Upper lobe of left lung (tissue), 6 donors: ENCODE results near the gene PTGDR2. TPM values are rescaled to one million over a fixed set of nuclear protein-coding genes. Genes with fewer than 3 reads are reported as not detected.
A peak's percentile ranks its signal among the peaks of the same experiment; 100 is the strongest.

Source experiments
- ATAC-seq, 2 donors: fragments of 200-7000 bp; cut with Tn5 transposase; one replicate each; pipeline ENCODE4 v1.9.1; 2022; ENCODE audit warnings: mild to moderate bottlenecking in 2 of 2, moderate library complexity in 2 of 2; ENCODE audit not compliant: low FRiP score in 2 of 2
- DNase-seq, 2 donors: peaks; one replicate each; pipeline ENCODE4 v3.0.0-alpha.2; 2019 to 2020
- H3K27ac ChIP-seq, 4 donors: fragments of 200-600 bp; sonication (generic); one replicate each; pipeline ENCODE4 v1.5.1; 2016 to 2019
- H3K27me3 ChIP-seq, 4 donors: fragments of 200-600 bp; sonication (generic); one replicate each; pipeline ENCODE4 v1.5.1; 2017 to 2019
- H3K36me3 ChIP-seq, 4 donors: fragments of 200-600 bp; sonication (generic); one replicate each; pipeline ENCODE4 v1.5.1; 2016 to 2019
- H3K4me1 ChIP-seq, 4 donors: fragments of 200-600 bp; sonication (generic); one replicate each; pipeline ENCODE4 v1.5.1; 2018 to 2019
- H3K4me3 ChIP-seq, 4 donors: fragments of 200-600 bp; sonication (generic); one replicate each; pipeline ENCODE4 v1.5.1; 2017 to 2019; ENCODE audit warnings: mild to moderate bottlenecking in 2 of 4, moderate library complexity in 1 of 4
- H3K9me3 ChIP-seq, 4 donors: fragments of 200-600 bp; sonication (generic); one replicate each; pipeline ENCODE4 v1.5.1; 2018 to 2019
- EP300 ChIP-seq, 4 donors: sonication (generic); formaldehyde crosslinking; IDR thresholded peaks; one replicate each; pipeline ENCODE4 v1.5.1; 2017; ENCODE audit warnings: antibody characterized with exemption in 4 of 4, control low read depth in 2 of 4
- POLR2A ChIP-seq, 4 donors: fragments of 450-650 bp; IDR thresholded peaks; one replicate each; pipeline ENCODE4 v1.5.1; 2016 to 2017; ENCODE audit warnings: antibody characterized with exemption in 4 of 4, mild to moderate bottlenecking in 2 of 4
- POLR2AphosphoS5 ChIP-seq, 2 donors: sonication (generic); formaldehyde crosslinking; IDR thresholded peaks; one replicate each; pipeline ENCODE4 v1.5.1; 2017; ENCODE audit warnings: antibody characterized with exemption in 2 of 2
- WGBS, 2 donors: methylation state at CpG; one replicate each; pipeline ENCODE4 v1.1.5; 2017 to 2018; 5-methylcytosine and 5-hydroxymethylcytosine counted together
- total RNA-seq, 6 donors: library from RNA; depleted of rRNA in 4 of 6; stranded (reverse); fragments of >200 nt in 4 of 6; gene quantifications; one replicate each; pipeline versions ENCODE4 v1.1.0 to v1.2.1, GENCODE V29; 2016 to 2021
- TF ChIP-seq, protein P1 (sequence below), 6 experiments: fragments of 450-650 bp in 4 of 6; fragments of 200-600 bp in 2 of 6; sonication (generic) in 2 of 6; IDR thresholded peaks; one replicate each; pipeline ENCODE4 v1.5.1; 2016 to 2019; ENCODE audit warnings: antibody characterized with exemption in 6 of 6
- donor health status: DM: no; HTN: no; CAD: no; lungs with moderate emphysema.
- donor health status: DM: no; HTN: yes; CAD: no; lungs with severe emphysema.

Gene PTGDR2
- total RNA-seq, 6 donors from 2014 or later = 0.49 to 1.5 (median 1.1) TPM; not detected in 2

DNA sequence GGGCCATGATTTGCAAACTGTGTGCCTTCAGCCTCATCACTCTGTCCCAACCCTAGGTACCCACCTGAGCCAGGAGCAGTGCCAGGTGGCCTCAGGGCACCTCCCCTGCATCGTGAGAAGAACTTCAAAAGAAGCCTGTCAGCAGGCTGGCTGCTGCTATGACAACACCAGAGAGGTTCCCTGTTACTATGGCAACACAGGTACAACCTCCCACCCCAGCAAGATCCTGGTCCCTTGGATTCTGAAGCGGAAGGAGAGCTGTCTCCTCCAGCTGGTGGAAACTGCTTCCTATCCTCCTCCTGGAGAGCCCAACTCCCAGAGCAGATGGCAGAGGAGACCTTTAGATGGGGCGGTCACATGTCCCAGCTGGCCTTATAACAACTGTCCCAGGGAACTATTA, 14.5 kb upstream of the PTGDR2 start:
- ATAC-seq (no peak), DNase-seq (peak in 1 of 2 donors; percentile 13)
- Histone ChIP-seq H3K27me3 (no peaks in the 10 kb centered on the region), H3K4me3 (no peak overlapping the region), H3K36me3 (no peaks in the 10 kb centered on the region), H3K27ac (no peak overlapping the region), H3K9me3 (no peaks in the 10 kb centered on the region), H3K4me1 (peaks cover 0 to 22% (median 9%) of the 10 kb centered on the region in 4 donors)
- 75 to 82% methylated on average over 3 of the region's 3 CpGs for WGBS, 2 donors
- TF ChIP-seq, protein P1, sequence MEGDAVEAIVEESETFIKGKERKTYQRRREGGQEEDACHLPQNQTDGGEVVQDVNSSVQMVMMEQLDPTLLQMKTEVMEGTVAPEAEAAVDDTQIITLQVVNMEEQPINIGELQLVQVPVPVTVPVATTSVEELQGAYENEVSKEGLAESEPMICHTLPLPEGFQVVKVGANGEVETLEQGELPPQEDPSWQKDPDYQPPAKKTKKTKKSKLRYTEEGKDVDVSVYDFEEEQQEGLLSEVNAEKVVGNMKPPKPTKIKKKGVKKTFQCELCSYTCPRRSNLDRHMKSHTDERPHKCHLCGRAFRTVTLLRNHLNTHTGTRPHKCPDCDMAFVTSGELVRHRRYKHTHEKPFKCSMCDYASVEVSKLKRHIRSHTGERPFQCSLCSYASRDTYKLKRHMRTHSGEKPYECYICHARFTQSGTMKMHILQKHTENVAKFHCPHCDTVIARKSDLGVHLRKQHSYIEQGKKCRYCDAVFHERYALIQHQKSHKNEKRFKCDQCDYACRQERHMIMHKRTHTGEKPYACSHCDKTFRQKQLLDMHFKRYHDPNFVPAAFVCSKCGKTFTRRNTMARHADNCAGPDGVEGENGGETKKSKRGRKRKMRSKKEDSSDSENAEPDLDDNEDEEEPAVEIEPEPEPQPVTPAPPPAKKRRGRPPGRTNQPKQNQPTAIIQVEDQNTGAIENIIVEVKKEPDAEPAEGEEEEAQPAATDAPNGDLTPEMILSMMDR (IDR thresholded peaks at IDR 0.05) = no peak
- TF ChIP-seq EP300 (IDR thresholded peaks at IDR 0.05) = no peak
- no peak for TF ChIP-seq POLR2A (IDR thresholded peaks at IDR 0.05)
- no peak for TF ChIP-seq POLR2AphosphoS5 (IDR thresholded peaks at IDR 0.05)

DNA sequence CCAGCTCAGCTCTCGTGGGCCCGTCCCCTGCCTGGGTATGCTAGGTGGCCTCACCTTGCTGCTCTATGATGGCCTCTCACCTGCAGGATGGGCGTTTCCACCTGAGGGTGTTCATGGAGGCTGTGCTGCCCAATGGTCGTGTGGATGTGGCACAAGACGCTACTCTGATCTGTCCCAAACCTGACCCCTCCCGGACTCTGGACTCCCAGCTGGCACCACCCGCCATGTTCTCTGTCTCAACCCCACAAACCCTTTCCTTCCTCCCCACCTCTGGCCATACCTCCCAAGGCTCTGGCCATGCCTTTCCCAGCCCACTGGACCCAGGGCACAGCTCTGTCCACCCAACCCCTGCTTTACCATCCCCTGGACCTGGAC, 13.7 kb upstream of the PTGDR2 start:
- Histone ChIP-seq H3K36me3 (no peaks in the 10 kb centered on the region), H3K4me3 (no peak overlapping the region), H3K4me1 (peaks cover 0 to 22% (median 9%) of the 10 kb centered on the region in 4 donors), H3K27ac (no peak overlapping the region), H3K9me3 (no peaks in the 10 kb centered on the region), H3K27me3 (no peaks in the 10 kb centered on the region)
- peak in 1 of 2 donors; percentile 15 for DNase-seq
- WGBS, 2 donors = 89 to 90% methylated on average over 5 to 7 of the region's 7 CpGs
- no peak for TF ChIP-seq EP300 (IDR thresholded peaks at IDR 0.05)
- TF ChIP-seq POLR2AphosphoS5 (IDR thresholded peaks at IDR 0.05) = no peak
- TF ChIP-seq, protein P1 (IDR thresholded peaks at IDR 0.05) = no peak
- no peak for TF ChIP-seq POLR2A (IDR thresholded peaks at IDR 0.05)
- ATAC-seq = no peak

DNA sequence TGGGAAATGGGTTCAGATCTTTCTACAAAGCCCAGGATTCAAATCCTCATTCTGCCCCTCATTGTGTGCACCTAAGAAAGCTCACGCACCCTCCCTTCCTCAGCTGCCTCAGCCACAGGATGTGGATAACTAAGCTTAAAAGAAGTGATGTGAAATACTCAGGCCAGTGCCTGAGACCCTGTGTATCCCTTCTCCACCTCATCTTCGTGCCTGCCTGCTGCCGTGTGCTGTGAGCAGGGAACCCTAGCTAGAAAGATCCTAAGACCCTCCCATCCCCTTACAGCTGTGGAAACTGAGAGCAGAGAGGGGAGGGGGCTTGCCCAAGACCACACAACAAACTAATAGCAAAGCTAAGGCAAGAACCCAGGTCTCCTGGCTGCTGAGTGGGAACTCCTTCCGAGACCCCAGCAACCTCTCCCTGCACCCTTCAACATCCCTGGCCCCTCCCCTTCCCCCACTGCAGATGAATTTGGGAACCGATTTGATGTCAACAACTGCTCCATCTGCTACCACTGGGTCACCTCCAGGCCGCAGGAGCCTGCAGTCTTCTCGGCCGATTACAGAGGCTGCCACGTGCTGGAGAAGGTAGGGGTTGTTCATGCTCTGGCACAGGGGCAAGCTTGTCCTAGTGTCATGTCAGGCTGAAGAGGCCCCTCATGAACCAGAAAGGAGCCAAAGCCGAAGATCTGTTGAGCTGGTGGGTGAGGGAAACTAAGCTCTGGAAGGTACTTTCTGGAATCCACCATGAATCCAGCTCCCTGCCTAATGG, 13.1 kb upstream of the PTGDR2 start:
- peaks cover 0 to 22% (median 9%) of the 10 kb centered on the region in 4 donors for H3K4me1 ChIP-seq
- H3K36me3 ChIP-seq = no peaks in the 10 kb centered on the region
- TF ChIP-seq POLR2A (IDR thresholded peaks at IDR 0.05) (no peak), POLR2AphosphoS5 (IDR thresholded peaks at IDR 0.05) (no peak), EP300 (IDR thresholded peaks at IDR 0.05) (no peak)
- TF ChIP-seq, protein P1 (IDR thresholded peaks at IDR 0.05) = no peak
- H3K4me3 ChIP-seq = no peak overlapping the region
- no peaks in the 10 kb centered on the region for H3K27me3 ChIP-seq
- no peaks in the 10 kb centered on the region for H3K9me3 ChIP-seq
- DNase-seq (peak in 1 of 2 donors; percentile 8), ATAC-seq (no peak)
- H3K27ac ChIP-seq = no peak overlapping the region
- 85 to 88% methylated on average over 7 to 10 of the region's 10 CpGs for WGBS, 2 donors

DNA sequence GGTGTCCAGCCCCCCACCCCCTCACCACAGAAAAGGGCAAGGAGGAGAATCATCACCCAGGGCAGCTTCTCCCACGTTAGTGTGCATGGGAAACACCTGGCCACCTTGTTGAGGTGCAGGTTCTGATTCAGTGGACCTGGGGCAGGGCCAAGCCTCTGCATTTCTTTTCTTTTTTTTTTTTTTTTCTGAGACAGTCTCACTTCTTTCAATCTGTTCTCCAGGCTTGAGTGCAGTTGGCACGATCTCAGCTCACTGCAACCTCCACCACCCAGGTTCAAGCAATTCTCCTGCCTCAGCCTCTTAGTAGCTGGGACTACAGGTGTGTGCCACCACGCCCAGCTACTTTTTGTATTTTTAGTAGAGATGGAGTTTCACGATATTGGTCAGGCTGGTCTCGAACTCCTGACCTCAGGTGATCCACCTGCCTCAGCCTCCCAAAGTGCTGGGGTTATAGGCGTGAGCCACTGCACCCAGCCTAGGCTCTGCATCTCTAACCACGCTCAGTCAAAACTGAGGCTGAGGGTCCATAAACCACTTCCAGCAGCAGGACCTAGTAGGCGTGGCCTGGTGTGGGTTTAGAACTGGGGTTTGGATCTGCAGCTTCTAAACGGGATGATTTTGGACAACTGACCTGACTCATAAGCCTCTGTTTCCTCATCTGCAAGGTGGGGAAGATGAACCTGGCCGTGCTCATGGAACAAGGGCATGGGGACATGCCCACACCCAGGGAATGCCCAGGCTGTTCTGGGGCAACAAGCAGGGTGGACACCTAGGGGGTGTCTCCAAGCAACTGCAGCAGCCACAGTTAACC, 12.3 kb upstream of the PTGDR2 start:
- no peak overlapping the region for H3K4me3 ChIP-seq
- no peak for ATAC-seq
- H3K36me3 ChIP-seq = no peaks in the 10 kb centered on the region

More for the DNA sequence above, 12.3 kb upstream of the PTGDR2 start:
- TF ChIP-seq POLR2A (IDR thresholded peaks at IDR 0.05) (no peak), POLR2AphosphoS5 (IDR thresholded peaks at IDR 0.05) (no peak)
- 79 to 90% methylated on average over 7 to 10 of the region's 10 CpGs for WGBS, 2 donors
- Histone ChIP-seq H3K27ac (no peak overlapping the region), H3K27me3 (no peaks in the 10 kb centered on the region), H3K9me3 (no peaks in the 10 kb centered on the region), H3K4me1 (peaks cover 0 to 18% (median 9%) of the 10 kb centered on the region in 4 donors)
- DNase-seq = peak in 1 of 2 donors; percentile 0
